Ammon's horn (tissue), 1 donor: ENCODE results near the gene KLHL40.

Source experiments
- DNase-seq: peaks from one replicate; pipeline ENCODE4 v3.0.0-alpha.2; 2016; ENCODE audit warnings: low spot score

KLHL40 gene

GRCh38 chr3:42656680-42657610 is 28.4 kb upstream of the KLHL40 start:
- DNase-seq = no peak

DNA sequence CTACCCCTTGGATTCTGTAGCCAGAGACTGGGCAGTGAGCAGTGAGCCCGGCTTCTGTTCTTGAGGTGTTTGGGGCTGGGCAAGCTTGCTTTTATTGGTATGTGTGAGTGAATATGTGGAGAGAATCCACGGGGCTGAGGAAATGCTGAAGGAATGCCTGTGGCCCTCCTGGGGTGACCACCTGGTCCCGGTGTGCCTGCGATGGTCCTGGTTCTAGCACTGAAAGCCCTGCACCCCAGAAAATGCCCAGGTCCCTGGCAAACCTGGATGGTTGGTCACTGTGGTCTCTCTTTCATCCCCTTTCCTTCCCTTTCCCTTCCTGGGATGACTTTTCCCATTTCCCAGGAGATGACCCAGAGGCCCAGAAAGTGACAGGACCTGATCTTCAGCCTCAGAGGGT is 27.7 kb upstream of the KLHL40 start:
- DNase-seq = no peak

GRCh38 chr3:42658091-42658770 is 27.1 kb upstream of the KLHL40 start:
- DNase-seq = peak; percentile 52

DNA sequence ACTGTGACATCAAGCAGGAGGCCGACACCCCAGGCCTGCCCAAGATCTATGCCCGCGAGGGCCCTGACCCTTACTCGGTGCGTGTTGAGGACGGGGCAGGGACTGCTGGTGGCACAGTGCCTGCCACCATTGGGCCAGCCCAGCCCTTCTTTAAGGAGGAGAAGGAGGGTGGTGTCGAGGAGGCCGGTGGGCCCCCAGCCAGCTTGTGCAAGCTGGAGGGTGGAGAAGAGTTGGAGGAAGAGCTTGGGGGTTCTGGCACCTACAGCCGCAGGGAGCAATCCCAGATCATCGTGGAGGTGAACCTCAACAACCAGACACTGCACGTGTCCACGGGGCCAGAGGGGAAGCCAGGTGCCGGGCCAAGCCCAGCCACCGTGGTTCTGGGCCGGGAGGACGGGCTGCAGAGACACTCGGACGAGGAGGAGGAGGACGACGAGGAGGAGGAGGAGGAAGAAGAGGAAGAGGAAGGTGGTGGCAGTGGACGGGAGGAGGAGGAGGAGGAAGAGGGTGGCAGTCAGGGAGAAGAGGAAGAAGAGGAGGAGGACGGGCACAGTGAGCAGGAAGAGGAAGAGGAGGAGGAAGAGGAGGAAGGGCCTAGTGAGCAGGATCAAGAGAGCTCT is 26.5 kb upstream of the KLHL40 start:
- DNase-seq = peak; percentile 5

- DNase-seq = peak; percentile 8
These were observed 25.7 kb upstream of the KLHL40 start for GRCh38 chr3:42659451-42660130.

DNA sequence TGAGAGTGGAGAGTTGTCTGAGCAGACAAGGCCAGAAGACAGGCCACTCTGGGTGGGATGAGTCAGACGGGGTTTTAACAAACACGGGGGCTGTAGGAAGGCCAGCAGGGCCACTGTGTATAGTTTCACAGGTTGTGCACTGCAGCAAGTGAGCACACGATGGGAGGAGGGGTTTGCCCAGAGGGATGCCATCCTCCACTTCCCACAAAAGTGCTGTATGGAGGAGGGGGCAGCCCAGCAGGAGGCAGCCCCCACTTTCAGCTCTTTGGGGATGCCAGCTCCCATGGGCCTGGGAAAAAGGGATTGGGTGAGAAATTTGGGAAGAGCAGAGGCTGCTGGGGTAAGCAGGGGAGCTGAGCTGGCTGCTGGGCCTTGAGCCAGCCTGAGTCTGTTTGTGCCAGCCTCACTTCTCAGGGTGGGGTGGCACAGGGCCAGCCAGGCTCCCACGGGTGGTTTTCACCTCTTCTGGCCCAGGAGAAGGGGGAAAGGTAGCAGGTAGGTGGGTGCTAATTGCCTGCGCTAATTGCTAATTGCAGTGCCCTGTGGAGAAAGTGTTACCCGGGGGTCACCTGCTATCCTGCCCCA is 25.1 kb upstream of the KLHL40 start:
- peak; percentile 40 for DNase-seq

GRCh38 chr3:42660898-42661297 is 24.4 kb upstream of the KLHL40 start:
- peak; percentile 52 for DNase-seq

- DNase-seq = no peak
These were observed 23.7 kb upstream of the KLHL40 start for GRCh38 chr3:42661593-42662022.

DNA sequence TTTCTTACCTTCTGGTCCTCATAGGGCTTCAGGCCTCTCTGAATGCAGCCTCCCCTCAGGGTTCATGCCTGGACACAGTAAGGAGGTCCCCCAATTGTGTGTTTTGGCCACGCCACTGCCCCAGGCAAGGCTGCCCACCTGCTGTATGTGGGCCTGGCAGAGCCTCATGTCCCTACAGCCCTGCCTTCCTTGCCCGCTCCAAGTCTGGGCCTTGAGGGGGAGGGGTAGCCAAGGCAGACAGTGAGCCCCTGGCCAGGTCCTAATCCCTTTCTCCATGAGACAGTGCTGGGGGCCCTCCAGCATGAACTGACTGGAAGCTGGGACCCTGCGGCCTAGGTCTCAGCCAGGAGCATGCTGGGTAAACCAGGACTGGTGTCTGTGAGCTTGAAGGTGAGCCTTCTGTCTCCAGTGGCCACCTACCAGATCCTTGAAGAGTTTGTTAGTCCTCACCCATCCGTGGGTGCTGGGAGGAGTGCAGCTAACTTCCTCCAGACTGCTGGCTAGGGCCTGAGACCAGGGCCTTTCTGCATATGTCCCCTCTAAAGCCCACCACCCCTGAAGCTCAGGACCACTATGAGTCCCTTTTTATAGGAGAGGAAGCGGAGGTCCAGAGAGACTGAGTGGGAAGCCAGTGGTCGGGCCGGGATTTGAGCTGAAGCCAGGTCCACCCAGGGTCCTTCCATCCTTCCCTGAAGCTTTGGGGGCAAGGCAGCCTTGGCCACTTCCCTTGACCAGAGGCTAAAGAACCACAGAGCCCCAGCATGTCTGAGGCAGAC is 23.1 kb upstream of the KLHL40 start:
- peak; percentile 2 for DNase-seq

DNA sequence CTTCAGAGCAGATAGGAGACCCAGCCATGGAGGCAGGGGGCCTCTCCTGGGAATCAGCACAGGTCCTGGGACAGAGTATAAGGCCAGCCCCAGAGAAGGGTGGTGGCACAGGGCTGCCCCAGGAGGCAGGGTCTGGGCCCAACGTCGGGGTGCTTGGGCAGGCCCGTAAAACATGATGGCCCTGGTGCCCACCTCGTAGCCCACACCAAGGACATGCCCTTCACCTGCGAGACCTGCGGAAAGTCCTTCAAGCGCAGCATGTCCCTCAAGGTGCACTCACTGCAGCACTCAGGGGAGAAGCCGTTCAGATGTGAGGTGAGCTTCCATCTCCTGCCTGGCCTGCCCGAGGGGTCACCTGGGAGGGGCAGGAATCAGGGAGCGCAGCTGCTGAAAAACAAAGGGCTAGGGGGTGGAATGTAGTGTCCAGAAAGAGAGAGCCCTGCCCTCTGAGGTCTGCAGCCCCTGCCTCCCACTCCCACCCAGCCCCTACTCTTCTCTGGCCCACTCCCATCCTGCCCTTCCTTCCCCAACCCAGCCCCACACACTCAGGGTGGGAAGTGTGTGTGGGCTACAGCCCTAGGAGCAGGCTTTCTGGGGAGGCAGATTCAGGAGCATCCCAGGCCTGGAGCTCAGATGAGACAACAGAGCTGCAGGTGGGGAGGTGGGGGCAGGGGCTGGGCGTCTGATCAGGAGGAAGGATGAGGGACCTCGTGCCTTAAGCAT is 22.4 kb upstream of the KLHL40 start:
- no peak for DNase-seq

DNA sequence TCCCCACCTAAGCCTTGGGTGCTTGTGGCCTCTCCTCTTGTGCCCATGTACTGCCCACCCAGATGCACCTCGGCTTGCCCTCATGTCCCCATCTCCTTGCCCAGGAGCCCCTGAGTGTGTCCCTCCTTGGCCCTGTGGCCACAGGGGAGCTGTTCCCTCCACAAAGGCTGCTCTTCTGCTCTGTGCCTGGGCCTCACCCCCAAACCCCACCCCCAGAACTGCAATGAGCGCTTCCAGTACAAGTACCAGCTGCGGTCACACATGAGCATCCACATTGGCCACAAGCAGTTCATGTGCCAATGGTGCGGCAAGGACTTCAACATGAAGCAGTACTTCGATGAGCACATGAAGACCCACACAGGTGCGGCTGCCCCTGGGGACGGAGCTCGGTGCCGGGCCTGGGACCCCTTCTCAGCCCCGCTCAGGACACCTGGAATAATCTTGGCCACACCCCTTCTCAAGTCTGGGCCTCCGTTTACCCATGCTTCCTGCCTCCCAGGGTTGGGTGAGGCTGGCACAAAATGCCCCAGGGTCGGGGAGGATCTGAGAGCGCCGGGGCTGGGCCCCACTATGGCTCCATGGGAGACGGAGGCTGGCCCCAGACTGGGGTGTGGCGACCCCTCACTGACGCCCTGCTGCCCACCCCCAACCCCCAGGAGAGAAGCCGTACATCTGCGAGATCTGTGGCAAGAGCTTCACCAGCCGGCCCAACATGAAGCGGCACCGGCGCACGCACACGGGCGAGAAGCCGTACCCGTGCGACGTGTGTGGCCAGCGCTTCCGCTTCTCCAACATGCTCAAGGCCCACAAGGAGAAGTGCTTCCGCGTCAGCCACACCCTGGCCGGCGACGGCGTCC is 21.5 kb upstream of the KLHL40 start:
- no peak for DNase-seq

DNA sequence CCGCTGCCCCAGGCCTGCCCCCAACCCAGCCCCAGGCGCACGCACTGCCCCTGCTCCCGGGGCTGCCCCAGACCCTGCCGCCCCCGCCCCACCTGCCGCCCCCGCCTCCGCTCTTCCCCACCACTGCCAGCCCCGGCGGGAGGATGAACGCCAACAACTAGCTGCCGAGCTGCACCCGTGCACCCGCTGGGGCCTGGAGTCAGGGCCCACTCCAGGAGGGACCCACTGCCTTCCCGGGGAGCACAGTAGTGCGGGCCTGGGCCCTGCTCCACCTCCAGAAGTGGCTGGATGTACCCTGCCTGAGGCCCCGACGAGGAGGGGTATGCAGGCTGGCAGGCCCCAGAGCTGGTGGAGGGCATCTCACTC is 20.9 kb upstream of the KLHL40 start:
- DNase-seq = no peak

DNA sequence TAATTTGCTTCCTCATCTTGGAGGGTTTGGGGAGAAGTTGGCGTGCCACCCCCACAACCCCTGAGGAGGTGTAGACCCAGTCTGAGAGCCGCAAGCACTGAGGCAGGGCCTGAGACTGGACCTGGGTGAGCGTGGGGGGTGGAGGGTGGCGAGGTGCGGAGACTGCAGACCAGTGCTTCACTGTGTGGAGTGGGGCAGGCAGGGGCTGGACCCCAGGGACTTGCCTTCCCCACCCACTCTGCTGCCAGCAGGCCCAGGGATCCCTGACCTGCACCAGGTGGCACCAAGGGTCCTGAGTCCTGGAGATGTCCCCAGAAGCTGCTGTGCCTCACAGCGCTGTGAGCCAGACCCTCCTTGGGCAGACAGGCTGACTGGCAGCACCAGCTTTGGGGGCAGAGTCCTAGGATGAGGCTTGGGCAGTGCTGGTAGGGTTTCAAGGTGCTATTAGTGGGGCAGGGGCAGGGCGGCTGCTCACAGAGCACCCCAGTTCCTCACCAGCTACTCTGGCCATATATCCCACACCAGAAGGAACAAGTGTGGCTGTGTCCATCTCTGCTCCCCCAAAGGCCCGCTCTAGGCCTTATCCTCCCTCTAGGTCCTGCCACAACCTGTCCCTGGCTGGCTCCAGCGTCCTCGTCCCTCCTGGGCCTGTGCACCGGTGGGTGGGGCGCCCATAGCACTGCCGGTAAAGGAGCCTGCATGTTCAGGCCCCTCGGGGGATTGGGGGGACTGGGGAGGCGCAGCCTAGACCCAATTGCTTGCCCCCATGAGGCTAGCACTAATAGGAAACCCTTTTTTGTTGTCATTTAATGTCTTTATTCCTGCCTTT is 20.1 kb upstream of the KLHL40 start:
- peak; percentile 4 for DNase-seq

DNA sequence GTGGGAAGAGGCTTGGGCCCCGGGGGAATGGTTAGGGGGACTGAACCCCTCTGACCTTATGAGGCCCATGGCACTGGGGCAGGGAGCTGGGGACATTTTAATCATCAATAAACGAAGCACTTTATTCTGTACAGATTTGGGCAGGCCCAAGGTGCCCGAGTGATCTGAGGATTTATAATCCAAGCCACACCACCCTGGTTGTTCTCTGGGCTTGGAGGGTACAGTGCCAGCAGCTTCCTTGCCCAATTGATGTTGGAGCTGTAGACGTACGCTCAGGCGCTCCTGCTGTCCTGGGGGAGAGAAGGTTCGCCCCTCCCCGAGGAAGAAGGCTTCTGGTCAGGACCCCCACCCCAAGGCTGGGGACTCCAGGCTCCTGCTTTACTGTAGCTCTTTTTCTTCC is 19.3 kb upstream of the KLHL40 start:
- DNase-seq = no peak

- DNase-seq = no peak
These were observed 18.7 kb upstream of the KLHL40 start for GRCh38 chr3:42666577-42666998.

DNA sequence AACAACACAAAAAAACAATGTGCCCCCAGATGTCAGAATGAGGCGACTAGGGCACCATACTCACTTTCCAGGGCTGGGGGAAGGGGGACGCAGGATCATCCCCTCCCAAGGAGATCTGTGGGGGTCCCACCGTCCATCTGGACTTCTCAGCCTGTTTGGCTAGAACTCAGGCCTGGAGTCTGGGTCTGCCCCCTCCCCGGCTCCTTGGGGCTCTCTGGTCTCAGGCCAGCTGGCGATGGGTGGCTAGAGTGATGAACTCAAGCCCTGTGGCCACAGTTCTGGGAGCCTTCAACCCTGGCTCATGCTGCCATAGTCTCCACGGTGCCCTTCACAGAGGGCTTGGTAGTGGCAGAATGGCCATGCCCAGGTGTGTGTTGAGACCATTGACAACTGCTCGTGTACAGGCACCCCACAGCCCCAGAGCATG is 18.2 kb upstream of the KLHL40 start:
- no peak for DNase-seq

DNA sequence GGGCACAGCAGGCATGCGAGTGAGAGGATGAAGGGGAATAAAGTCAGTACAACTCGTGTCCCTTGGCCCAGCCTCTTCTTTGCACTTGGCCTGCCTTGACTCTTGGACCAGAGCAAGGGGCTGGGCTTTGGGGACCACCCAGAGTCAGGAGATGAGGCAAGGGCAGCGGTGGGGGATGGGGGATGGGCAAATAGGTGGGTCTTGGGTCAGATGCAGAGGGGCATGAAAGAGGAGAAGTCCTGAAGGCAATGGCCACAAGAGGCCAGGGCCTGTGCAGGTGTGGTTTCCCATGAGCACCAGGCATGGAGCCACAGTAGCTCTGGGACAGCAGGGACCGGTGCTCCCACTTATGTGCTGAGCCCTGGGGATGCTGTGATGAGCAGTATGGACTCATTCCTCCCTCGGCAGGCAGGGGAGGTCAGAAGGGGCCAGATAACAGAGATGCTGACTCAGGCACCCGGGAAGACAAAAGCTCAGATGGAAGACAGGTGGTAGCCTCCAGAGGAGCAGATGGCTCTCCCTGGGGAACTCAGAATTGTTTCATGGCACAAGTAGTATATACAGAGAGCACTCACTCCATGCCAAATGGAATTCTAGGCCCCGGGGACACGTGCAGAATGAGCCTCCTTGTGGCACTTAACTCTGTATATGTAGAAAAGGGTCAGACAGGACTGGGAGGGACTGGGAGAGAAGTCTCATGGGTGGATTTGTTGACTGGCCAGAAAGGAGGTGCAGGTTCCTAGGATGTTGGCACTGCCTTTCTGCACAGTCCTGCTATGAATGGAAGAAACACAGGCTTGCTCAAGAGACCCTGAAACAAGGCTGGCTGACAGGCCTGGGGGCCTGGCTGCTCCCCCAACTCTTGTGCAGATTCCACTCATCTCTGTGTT is 17.6 kb upstream of the KLHL40 start:
- no peak for DNase-seq

DNA sequence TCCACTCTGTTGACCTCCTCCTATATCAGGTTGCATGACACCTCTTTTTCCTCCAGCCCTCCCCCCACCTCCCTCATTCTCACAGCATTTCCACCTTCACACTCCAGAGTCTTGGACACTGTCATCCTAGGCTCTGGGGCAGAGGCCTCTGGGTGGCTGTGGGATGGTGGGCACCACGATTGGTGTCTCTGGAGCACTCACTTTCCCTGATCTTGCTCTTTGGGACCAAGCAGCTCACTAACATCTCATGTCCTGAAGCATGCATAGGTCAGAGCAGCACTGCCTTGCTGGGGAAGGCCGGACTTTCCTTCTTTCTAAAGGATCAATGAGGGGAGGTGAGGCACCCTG is 16.9 kb upstream of the KLHL40 start:
- no peak for DNase-seq
